ENCODE measurements around the gene PACS1. TPM values are rescaled to one million over a fixed set of nuclear protein-coding genes. Genes with fewer than 3 reads are reported as not detected.
"Not testable (repeated sequence)": the region's sequence is repeated elsewhere in the genome, so short reads cannot be mapped to it uniquely, and the experiment has no call there.

The PACS1 gene
- total RNA-seq, result 100 to 1,000 TPM; 176 to 204 (median 186) TPM
- 71.8 TPM for total RNA-seq (2013)

DNA sequence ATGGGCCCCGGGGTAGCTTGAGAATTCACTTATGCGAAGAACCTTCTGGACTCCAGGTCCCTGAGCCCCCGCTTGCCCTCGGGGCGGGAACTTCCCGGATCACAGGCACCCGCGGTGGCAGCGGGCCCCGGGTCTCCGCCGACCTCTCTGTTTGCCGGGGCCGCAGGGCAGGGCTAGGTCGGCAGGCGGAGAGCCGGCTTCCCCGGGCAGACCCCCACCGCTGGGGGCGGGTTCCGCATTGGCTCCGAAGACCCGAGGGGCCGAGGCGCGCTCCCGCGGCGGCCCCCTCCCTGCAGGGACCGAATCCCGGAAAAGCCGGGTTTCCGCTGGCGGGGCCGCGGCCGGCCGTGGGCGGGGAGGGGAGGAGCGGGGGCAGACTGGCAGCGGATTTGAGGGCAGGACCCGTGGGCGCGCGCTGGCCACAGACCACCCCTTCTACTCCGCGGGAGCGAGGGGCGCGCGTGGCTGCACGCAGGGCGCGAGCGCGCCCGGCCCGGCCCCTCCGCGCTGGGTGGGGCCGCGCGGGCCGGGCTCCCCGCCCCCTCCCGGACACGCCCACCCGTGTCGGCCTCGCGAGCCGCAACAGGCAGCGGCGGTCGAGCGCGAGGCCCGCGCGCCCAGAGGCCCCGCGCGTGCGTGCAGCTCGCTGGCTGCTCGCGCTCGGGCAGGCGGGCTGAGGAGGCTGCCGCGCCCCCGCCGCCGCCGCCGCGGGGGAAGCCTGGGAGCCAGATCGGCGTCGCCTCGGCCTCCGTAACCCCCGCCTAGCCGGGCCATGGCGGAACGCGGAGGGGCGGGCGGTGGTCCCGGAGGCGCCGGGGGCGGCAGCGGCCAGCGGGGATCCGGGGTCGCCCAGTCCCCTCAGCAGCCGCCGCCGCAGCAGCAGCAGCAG, at the start of gene PACS1:
TSS of gene PACS1 (plus strand) at position 558 of the 889 bp plus-strand sequence. CDS start at position 773, 215 bp downstream.
- no peaks in the 10 kb centered on the region for H3K9me3 ChIP-seq (ENCODE audit: control insufficient read depth, insufficient read depth, low read length)
- no peaks in the 10 kb centered on the region for H3K27me3 ChIP-seq (ENCODE audit: control insufficient read depth, insufficient read depth, low read length)
- Mint-ChIP-seq H3K27me3 (ENCODE audit: low read depth in 2 of 2) (no peaks in the 10 kb centered on the region), H3K36me3 (peaks cover 14% of the 10 kb centered on the region), H3K9me3 (no peaks in the 10 kb centered on the region), H3K4me3 (peak within 1 kb of the TSS; percentile 94), H3K27ac (peak within 1 kb of the TSS; percentile 93 to 95), H3K4me1 (peaks cover 58 to 62% of the 10 kb centered on the region in 2 donors)
- intact Hi-C loops (cut with micrococcal nuclease), result loop anchor here (1.0 to 2.0 kb wide), 3 partner anchors 18 to 65 kb away; partner anchors contain the start of gene SF3B2
- peak within 1 kb of the TSS; percentile 88 for H3K27ac ChIP-seq (ENCODE audit: low read length)
- H3K4me3 ChIP-seq (ENCODE audit: low read length), result peak within 1 kb of the TSS; percentile 77
- peaks cover 40% of the 10 kb centered on the region for H3K36me3 ChIP-seq (ENCODE audit: control insufficient read depth, insufficient read depth, low read length)
- DNase-seq, result peak; percentile 78 to 91
- H3K4me1 ChIP-seq (ENCODE audit: control insufficient read depth, insufficient read depth, low read length), result peaks cover 39% of the 10 kb centered on the region
- under 1% methylated on average over 120 of the region's 120 CpGs for WGBS (ENCODE audit: insufficient coverage)
- TF ChIP-seq CTCF (IDR thresholded peaks at IDR 0.05), result no peak
- peak; percentile 70 to 88 (median 80) for ATAC-seq

GRCh38 chr11:66020618-66021357, 49.3 kb upstream of the PACS1 start:
- WGBS (ENCODE audit: insufficient coverage), result 63% methylated on average over 25 of the region's 25 CpGs
- peak; percentile 32 to 66 for DNase-seq
- H3K4me1 Mint-ChIP-seq, result peaks cover 30 to 32% of the 10 kb centered on the region in 2 donors

DNA sequence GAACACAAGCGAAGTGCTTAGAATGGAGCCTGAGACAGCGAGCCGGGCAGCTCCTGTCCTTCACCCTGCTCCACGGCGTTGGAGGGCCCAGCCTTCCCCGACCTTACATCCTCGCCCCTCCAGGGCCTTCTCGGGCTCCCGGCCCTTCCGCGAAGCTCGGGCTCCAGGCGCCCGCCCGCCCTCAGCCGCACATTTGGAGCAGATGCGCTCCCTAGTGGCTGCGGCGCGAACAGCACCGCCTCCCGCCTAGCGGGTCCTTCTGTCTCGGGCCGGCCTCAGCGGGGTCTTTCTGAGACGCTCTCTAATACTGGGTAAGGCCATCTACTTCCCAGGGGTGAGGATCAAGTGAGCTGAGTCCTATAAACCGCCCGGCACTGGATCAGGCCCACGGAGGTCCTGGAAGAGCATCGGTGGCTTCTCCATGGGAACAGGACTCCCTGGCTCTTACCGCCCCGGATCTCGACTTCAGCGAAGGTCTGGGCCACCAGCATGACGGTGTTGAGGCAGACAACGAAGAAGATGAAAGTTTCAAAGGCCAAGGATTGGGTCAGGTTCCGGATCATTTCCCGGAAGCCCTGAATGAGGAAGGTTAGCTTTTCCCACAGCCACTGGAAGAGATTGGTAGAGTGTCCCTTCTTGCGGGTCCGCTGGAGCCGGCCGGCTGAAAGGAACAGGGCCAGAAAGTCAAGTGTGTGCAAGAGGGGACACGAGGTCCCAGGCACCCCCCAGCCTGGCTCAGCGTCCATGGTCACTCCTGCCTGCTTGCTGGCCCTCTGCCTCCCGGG, 47.5 kb upstream of the PACS1 start:
- Histone ChIP-seq H3K4me1 (ENCODE audit: control insufficient read depth, insufficient read depth, low read length) (peaks cover 31% of the 10 kb centered on the region), H3K36me3 (ENCODE audit: control insufficient read depth, insufficient read depth, low read length) (no peaks in the 10 kb centered on the region), H3K27me3 (ENCODE audit: control insufficient read depth, insufficient read depth, low read length) (no peaks in the 10 kb centered on the region), H3K4me3 (ENCODE audit: low read length) (no peak overlapping the region), H3K9me3 (ENCODE audit: control insufficient read depth, insufficient read depth, low read length) (no peaks in the 10 kb centered on the region), H3K27ac (ENCODE audit: low read length) (no peak overlapping the region)
- Mint-ChIP-seq H3K4me1 (peaks cover 30 to 32% of the 10 kb centered on the region in 2 donors), H3K9me3 (no peaks in the 10 kb centered on the region), H3K36me3 (no peaks in the 10 kb centered on the region), H3K27me3 (ENCODE audit: low read depth in 2 of 2) (peaks cover 4 to 5% of the 10 kb centered on the region in 2 donors), H3K27ac (peak overlapping the region in 1 of 2 donors; percentile 91), H3K4me3 (peak overlapping the region; percentile 82)
- ATAC-seq (peak; percentile 82 to 85 (median 83)), DNase-seq (peak; percentile 84 to 85)
- peak; percentile 98 for TF ChIP-seq CTCF (IDR thresholded peaks at IDR 0.05)
- intact Hi-C loops (cut with micrococcal nuclease), result no loop called here
- WGBS (ENCODE audit: insufficient coverage), result 24% methylated on average over 46 of the region's 46 CpGs

More at GRCh38 chr11:66020618-66021357, 49.3 kb upstream of the PACS1 start:
- Histone ChIP-seq H3K4me3 (ENCODE audit: low read length) (peak overlapping the region; percentile 21), H3K36me3 (ENCODE audit: control insufficient read depth, insufficient read depth, low read length) (no peaks in the 10 kb centered on the region), H3K4me1 (ENCODE audit: control insufficient read depth, insufficient read depth, low read length) (peaks cover 31% of the 10 kb centered on the region), H3K27me3 (ENCODE audit: control insufficient read depth, insufficient read depth, low read length) (no peaks in the 10 kb centered on the region), H3K9me3 (ENCODE audit: control insufficient read depth, insufficient read depth, low read length) (no peaks in the 10 kb centered on the region), H3K27ac (ENCODE audit: low read length) (peak overlapping the region; percentile 61)
- Mint-ChIP-seq H3K9me3 (no peaks in the 10 kb centered on the region), H3K36me3 (no peaks in the 10 kb centered on the region), H3K27me3 (ENCODE audit: low read depth in 2 of 2) (peaks cover 4 to 5% of the 10 kb centered on the region in 2 donors), H3K4me3 (peak overlapping the region; percentile 82), H3K27ac (peak overlapping the region; percentile 57 to 91)
- intact Hi-C loops (cut with micrococcal nuclease), result loop anchor here (2.0 kb wide), 1 partner anchor 18 kb away; the partner anchor contains the start of genes BANF1 and EIF1AD
- peak; percentile 82 to 89 (median 87) for ATAC-seq
- no peak for TF ChIP-seq CTCF (IDR thresholded peaks at IDR 0.05)

DNA sequence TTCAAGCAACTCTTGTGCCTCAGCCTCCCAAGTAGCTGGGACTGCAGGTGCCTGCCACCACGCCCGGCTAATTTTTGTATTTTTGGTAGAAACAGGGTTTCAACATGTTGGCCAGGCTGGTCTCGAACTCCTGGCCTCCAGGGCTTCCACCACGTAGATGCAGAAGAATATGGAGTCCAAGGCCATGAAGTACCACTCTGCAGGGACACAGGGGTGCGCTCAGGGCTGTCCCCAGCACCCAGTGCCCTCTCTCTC, 47.0 kb upstream of the PACS1 start:
- H3K4me3 Mint-ChIP-seq; H3K27me3 Mint-ChIP-seq (ENCODE audit: low read depth in 2 of 2); H3K36me3 ChIP-seq (ENCODE audit: control insufficient read depth, insufficient read depth, low read length); intact Hi-C loops (cut with micrococcal nuclease); H3K4me3 ChIP-seq (ENCODE audit: low read length); DNase-seq; H3K27ac Mint-ChIP-seq; H3K9me3 Mint-ChIP-seq; H3K27ac ChIP-seq (ENCODE audit: low read length); H3K36me3 Mint-ChIP-seq; H3K27me3 ChIP-seq (ENCODE audit: control insufficient read depth, insufficient read depth, low read length); ATAC-seq; H3K9me3 ChIP-seq (ENCODE audit: control insufficient read depth, insufficient read depth, low read length): not testable (repeated sequence)
- peaks cover 30 to 32% of the 10 kb centered on the region in 2 donors for H3K4me1 Mint-ChIP-seq
- WGBS (ENCODE audit: insufficient coverage), result 85% methylated on average over 5 of the region's 5 CpGs
- H3K4me1 ChIP-seq (ENCODE audit: control insufficient read depth, insufficient read depth, low read length), result peaks cover 31% of the 10 kb centered on the region
